Jurkat, Clone E6-1 (cell line): Measurements from ENCODE around the gene CYB5D1.

Experiments
- DNase-seq: peaks from one replicate; pipeline ENCODE4 v3.0.0-alpha.2; 2011; ENCODE audit warnings: low read depth, low spot score
- H3K4me3 ChIP-seq: 2 replicates; pipeline ENCODE4 v1.5.1; 2011; ENCODE audit warnings: mild to moderate bottlenecking, low read length, control low read depth, moderate library complexity

The CYB5D1 gene

GRCh38 chr17:7880076-7880868 lies 22.5 kb downstream of the CYB5D1 start:
- no peak overlapping the region for H3K4me3 ChIP-seq
- DNase-seq: no peak

- H3K4me3 ChIP-seq: no peak overlapping the region
- DNase-seq: no peak
Measured at GRCh38 chr17:7881276-7882054, 23.7 kb downstream of the CYB5D1 start.

GRCh38 chr17:7882068-7882467 lies 24.3 kb downstream of the CYB5D1 start:
- no peak for DNase-seq
- H3K4me3 ChIP-seq: no peak overlapping the region

- DNase-seq: no peak
- no peak overlapping the region for H3K4me3 ChIP-seq
Measured at GRCh38 chr17:7882629-7883028, 24.8 kb downstream of the CYB5D1 start.

- DNase-seq: no peak
- peak overlapping the region; percentile 55 for H3K4me3 ChIP-seq
Measured at GRCh38 chr17:7883781-7884386, 26.1 kb downstream of the CYB5D1 start.

- peak overlapping the region; percentile 89 for H3K4me3 ChIP-seq
- DNase-seq: no peak
Measured at GRCh38 chr17:7884581-7885366, 27.0 kb downstream of the CYB5D1 start.

GRCh38 chr17:7885367-7886226 lies 27.8 kb downstream of the CYB5D1 start:
- H3K4me3 ChIP-seq: peak overlapping the region; percentile 89
- no peak for DNase-seq

- DNase-seq: peak; percentile 78
Measured at GRCh38 chr17:7886227-7887037, 28.6 kb downstream of the CYB5D1 start.

GRCh38 chr17:7887038-7887481 lies 29.3 kb downstream of the CYB5D1 start:
- H3K4me3 ChIP-seq: peak overlapping the region; percentile 89
- peak; percentile 99 for DNase-seq

More at GRCh38 chr17:7886227-7887037, 28.6 kb downstream of the CYB5D1 start:
- peak overlapping the region; percentile 89 for H3K4me3 ChIP-seq

- peak overlapping the region; percentile 89 for H3K4me3 ChIP-seq
- no peak for DNase-seq
Measured at GRCh38 chr17:7887482-7888183, 29.8 kb downstream of the CYB5D1 start.

- H3K4me3 ChIP-seq: peak within 1 kb of the TSS; percentile 89
- no peak for DNase-seq
Measured at GRCh38 chr17:7888184-7888920, 30.5 kb downstream of the CYB5D1 start, which contains the start of gene CHD3. CHD3 (plus strand) TSS chr17:7888789; CDS start chr17:7889001, 212 bp downstream.

- DNase-seq: no peak
- H3K4me3 ChIP-seq: no peak overlapping the region
Measured at GRCh38 chr17:7889166-7889955, 31.6 kb downstream of the CYB5D1 start.

GRCh38 chr17:7893187-7893880 lies 35.5 kb downstream of the CYB5D1 start:
- DNase-seq: no peak
- no peak overlapping the region for H3K4me3 ChIP-seq

GRCh38 chr17:7894226-7894625 lies 36.4 kb downstream of the CYB5D1 start:
- no peak overlapping the region for H3K4me3 ChIP-seq
- DNase-seq: no peak

GRCh38 chr17:7894866-7895265 lies 37.1 kb downstream of the CYB5D1 start:
- no peak overlapping the region for H3K4me3 ChIP-seq
- no peak for DNase-seq
